Astrocyte of the cerebellum (primary cell): Measurements from ENCODE around the gene GATB.

Experiments
- DNase-seq: peaks from one replicate; pipeline ENCODE4 v3.0.0-alpha.2; 2011; ENCODE audit warnings: low read depth
- H3K4me3 ChIP-seq: 2 replicates; pipeline ENCODE4 v1.5.1; 2011; ENCODE audit warnings: mild to moderate bottlenecking, low read depth, low read length, moderate library complexity
- in situ Hi-C: cut with HindIII; loops from 2 replicates; pipeline ENCODE4 v1.10.0; 2017; ENCODE audit warnings: low sequenced_read_pairs
- TF ChIP-seq, protein P1 (sequence below): IDR thresholded peaks from 2 replicates; pipeline ENCODE4 v1.5.1; 2012; ENCODE audit warnings: low read length, low read depth, moderate library complexity, mild to moderate bottlenecking; ENCODE audit errors: missing control alignments

Gene GATB

DNA sequence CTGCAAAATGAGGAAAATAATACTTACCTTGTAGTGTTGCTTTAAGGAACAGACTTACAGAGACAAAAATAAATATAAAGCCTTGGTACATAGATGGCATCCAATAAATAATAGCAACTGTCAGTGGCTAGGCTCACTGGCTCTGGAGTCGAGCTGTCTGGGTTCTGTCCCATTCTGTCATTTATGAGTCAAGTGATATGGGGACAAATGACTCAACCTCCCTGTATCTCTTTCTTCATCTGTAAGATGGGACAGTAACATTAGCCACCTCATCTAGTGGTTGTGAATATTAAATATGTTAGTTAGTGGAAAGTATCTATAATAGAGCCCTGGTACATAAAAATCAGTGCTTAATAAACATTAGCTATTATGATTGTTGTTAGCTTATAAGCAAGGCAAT, 16.7 kb upstream of the GATB start:
- no peak for DNase-seq
- in situ Hi-C loops = no loop called here
- H3K4me3 ChIP-seq = no peak overlapping the region
- TF ChIP-seq, protein P1, sequence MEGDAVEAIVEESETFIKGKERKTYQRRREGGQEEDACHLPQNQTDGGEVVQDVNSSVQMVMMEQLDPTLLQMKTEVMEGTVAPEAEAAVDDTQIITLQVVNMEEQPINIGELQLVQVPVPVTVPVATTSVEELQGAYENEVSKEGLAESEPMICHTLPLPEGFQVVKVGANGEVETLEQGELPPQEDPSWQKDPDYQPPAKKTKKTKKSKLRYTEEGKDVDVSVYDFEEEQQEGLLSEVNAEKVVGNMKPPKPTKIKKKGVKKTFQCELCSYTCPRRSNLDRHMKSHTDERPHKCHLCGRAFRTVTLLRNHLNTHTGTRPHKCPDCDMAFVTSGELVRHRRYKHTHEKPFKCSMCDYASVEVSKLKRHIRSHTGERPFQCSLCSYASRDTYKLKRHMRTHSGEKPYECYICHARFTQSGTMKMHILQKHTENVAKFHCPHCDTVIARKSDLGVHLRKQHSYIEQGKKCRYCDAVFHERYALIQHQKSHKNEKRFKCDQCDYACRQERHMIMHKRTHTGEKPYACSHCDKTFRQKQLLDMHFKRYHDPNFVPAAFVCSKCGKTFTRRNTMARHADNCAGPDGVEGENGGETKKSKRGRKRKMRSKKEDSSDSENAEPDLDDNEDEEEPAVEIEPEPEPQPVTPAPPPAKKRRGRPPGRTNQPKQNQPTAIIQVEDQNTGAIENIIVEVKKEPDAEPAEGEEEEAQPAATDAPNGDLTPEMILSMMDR = no peak

DNA sequence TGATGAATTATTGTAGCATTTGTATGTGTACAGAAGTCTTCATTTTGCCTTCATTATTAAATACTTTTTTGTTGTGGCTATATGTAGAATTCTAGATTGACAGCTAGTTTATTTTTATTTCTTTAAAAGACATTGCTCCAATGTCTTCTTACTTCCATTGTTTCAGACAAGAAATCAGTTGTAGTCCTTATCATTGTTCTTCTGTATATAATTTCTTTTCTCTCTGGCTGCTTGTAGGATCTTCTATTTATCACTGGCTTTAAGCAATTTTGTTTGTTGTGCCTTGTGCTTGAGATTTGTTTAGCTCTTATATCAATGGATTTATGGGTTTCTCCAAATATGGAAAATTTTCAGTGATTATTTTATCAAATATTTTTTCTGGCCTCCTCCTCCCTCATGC, 13.5 kb upstream of the GATB start:
- TF ChIP-seq, protein P1 = no peak
- in situ Hi-C loops = no loop called here
- DNase-seq = no peak
- no peak overlapping the region for H3K4me3 ChIP-seq

DNA sequence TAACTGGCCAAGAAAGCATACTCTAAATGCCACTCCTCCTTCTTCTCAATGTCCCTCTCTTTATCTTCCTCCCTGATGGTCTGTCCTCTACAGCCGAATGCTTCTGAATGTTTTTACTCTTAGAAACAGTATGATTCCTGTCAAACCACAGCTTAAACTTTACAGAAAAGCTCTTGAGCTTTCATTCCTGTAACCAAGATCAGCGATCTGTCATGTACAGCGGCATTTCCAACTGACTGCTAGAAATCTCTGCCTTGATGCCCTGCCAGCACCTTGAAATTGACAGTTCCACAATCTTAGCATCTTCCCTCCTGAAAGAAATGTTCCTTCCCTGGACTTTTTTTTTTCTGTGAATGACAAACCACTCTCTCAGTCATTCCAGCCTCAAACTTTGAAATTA, 11.5 kb upstream of the GATB start:
- TF ChIP-seq, protein P1 = no peak
- H3K4me3 ChIP-seq = no peak overlapping the region
- no peak for DNase-seq
- in situ Hi-C loops = no loop called here

DNA sequence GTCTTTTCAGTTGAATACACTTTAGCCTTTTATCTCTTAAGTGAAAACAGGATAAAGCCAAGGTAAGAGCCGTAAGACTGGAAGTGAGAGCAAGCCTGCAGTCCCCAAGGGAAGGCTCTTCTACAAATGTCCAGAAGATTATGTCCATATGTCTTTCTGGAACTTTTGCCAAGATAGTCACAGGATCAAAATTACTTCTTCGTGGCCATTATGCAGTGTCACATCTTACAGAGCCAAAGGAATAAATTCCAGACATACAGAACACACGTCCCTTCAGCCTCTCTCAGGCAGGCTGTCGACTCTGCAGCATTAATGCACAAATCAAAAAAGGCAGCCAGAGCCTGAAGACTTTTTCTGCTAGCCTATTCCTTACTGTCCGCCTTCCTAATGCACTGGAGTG, 10.9 kb upstream of the GATB start:
- TF ChIP-seq, protein P1 = no peak
- no peak for DNase-seq
- no peak overlapping the region for H3K4me3 ChIP-seq
- in situ Hi-C loops = no loop called here

DNA sequence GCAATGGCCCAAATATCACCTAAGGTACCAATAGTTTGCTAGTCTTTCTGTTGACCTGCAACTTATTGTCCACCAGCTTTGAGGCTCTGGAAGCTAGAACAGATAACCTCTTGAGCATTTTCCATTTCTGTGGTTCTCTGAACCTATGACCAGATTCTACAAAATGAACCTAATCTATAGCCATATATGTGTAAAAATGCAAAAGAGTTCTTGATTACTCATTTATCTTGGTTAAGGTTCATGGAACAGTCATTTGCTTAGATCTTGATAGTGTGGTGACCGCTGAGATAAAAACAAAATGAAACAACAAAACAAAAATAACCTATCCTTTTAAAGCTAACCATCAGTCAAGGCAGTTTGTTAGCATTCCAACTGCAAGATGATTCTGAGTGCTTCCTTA, 9.3 kb upstream of the GATB start:
- no peak for DNase-seq
- in situ Hi-C loops = no loop called here
- H3K4me3 ChIP-seq = no peak overlapping the region
- TF ChIP-seq, protein P1 = no peak

DNA sequence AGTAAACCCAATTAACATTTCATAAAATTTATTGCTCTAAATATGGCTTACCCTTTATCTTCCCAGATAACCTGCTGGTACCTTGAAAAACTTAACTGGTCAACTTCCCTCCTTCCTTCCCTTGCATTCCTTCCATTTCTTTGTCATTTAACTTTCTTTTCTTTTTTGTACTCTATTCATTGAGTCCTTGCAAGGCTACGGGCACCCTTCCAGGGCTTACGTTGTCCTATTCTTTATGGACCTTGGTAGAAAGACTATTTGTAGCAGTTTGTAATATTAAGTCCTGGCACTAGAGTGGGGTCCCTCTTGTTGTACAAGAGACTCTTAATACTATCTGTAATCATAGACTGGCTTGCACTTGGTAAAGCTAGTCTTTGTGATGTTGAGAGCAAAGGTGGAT, 8.0 kb upstream of the GATB start:
- in situ Hi-C loops = no loop called here
- no peak overlapping the region for H3K4me3 ChIP-seq
- TF ChIP-seq, protein P1 = no peak
- no peak for DNase-seq

DNA sequence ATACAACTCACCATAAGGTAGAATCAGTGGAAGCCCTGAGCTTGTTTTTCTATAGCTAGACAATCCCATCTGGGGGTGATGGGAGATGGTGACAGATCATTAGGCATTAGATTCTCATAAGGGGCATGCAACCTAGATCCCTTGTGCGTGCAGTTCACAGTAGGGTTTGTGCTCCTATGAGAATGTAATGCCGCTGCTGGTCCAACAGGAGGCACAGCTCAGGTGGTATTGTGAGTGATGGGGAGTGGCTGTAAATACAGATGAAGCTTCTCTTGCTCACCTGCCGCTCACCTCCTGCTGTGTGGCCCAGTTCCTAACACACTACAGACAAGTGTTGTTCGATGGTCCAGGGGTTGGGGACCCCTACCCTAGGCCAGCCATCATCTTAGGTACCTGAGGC, 5.9 kb upstream of the GATB start:
- in situ Hi-C loops = no loop called here
- TF ChIP-seq, protein P1 = no peak
- DNase-seq = no peak
- H3K4me3 ChIP-seq = no peak overlapping the region
